PFSK-1 (cell line): ENCODE results near the gene CCDC77.

Source experiments
- FOXP2 ChIP-seq: optimal IDR thresholded peaks from 2 replicates; pipeline ENCODE3; 2011; ENCODE audit warnings: borderline replicate concordance, control low read depth, inconsistent platforms; ENCODE audit not compliant: insufficient read depth; ENCODE audit errors: extremely low read length, extremely low read depth
- POLR2AphosphoS5 ChIP-seq: IDR thresholded peaks from 2 replicates; pipeline ENCODE4 v1.6.1; 2012; ENCODE audit warnings: low read depth, mild to moderate bottlenecking, control low read depth, low read length, moderate library complexity
- SIN3A ChIP-seq: IDR thresholded peaks from 2 replicates; pipeline ENCODE4 v1.6.1; 2012; ENCODE audit warnings: mild to moderate bottlenecking, low read length, moderate library complexity, borderline replicate concordance; ENCODE audit not compliant: insufficient read depth
- TAF1 ChIP-seq: IDR thresholded peaks from 2 replicates; pipeline ENCODE4 v1.6.1; 2012; ENCODE audit warnings: low read length, control low read depth, borderline replicate concordance; ENCODE audit not compliant: insufficient read depth
- TF ChIP-seq, protein P1 (sequence below), 2 experiments: IDR thresholded peaks; 2 replicates each; pipeline versions ENCODE4 v1.6.1 to v1.8.0; 2011 to 2012; ENCODE audit warnings: low read depth in 2 of 2, low read length in 2 of 2, control low read depth in 1 of 2, inconsistent platforms in 1 of 2, mild to moderate bottlenecking in 1 of 2, moderate library complexity in 1 of 2; ENCODE audit not compliant: insufficient read depth in 1 of 2

Gene CCDC77

GRCh38 chr12:459430-460258 lies 58.2 kb downstream of the CCDC77 start, which contains the start of gene B4GALNT3:
Gene B4GALNT3, plus strand, starts transcription at chr12:459939. Its CDS starts 438 bp downstream, at chr12:460377.
- TF ChIP-seq TAF1 (no peak), POLR2AphosphoS5 (no peak), SIN3A (no peak), FOXP2 (no peak)
- TF ChIP-seq, protein P1, sequence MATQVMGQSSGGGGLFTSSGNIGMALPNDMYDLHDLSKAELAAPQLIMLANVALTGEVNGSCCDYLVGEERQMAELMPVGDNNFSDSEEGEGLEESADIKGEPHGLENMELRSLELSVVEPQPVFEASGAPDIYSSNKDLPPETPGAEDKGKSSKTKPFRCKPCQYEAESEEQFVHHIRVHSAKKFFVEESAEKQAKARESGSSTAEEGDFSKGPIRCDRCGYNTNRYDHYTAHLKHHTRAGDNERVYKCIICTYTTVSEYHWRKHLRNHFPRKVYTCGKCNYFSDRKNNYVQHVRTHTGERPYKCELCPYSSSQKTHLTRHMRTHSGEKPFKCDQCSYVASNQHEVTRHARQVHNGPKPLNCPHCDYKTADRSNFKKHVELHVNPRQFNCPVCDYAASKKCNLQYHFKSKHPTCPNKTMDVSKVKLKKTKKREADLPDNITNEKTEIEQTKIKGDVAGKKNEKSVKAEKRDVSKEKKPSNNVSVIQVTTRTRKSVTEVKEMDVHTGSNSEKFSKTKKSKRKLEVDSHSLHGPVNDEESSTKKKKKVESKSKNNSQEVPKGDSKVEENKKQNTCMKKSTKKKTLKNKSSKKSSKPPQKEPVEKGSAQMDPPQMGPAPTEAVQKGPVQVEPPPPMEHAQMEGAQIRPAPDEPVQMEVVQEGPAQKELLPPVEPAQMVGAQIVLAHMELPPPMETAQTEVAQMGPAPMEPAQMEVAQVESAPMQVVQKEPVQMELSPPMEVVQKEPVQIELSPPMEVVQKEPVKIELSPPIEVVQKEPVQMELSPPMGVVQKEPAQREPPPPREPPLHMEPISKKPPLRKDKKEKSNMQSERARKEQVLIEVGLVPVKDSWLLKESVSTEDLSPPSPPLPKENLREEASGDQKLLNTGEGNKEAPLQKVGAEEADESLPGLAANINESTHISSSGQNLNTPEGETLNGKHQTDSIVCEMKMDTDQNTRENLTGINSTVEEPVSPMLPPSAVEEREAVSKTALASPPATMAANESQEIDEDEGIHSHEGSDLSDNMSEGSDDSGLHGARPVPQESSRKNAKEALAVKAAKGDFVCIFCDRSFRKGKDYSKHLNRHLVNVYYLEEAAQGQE (IDR thresholded peaks at IDR 0.05; ENCODE audit: insufficient read depth in 1 of 2, low read depth in 2 of 2, low read length in 2 of 2): no peak

- TF ChIP-seq SIN3A (no peak), TAF1 (no peak), FOXP2 (no peak), POLR2AphosphoS5 (no peak)
- TF ChIP-seq, protein P1 (IDR thresholded peaks at IDR 0.05; ENCODE audit: insufficient read depth in 1 of 2, low read depth in 2 of 2, low read length in 2 of 2): no peak
Observed at GRCh38 chr12:460261-461230, 59.1 kb downstream of the CCDC77 start.

- TF ChIP-seq POLR2AphosphoS5: no peak
- no peak for TF ChIP-seq FOXP2
- TF ChIP-seq SIN3A: no peak
- TF ChIP-seq, protein P1 (IDR thresholded peaks at IDR 0.05; ENCODE audit: insufficient read depth in 1 of 2, low read depth in 2 of 2, low read length in 2 of 2): no peak
- TF ChIP-seq TAF1: no peak
Observed at GRCh38 chr12:461425-461824, 60.0 kb downstream of the CCDC77 start.

GRCh38 chr12:462936-463705 lies 61.7 kb downstream of the CCDC77 start:
- TF ChIP-seq SIN3A: no peak
- no peak for TF ChIP-seq FOXP2
- TF ChIP-seq POLR2AphosphoS5: no peak

DNA sequence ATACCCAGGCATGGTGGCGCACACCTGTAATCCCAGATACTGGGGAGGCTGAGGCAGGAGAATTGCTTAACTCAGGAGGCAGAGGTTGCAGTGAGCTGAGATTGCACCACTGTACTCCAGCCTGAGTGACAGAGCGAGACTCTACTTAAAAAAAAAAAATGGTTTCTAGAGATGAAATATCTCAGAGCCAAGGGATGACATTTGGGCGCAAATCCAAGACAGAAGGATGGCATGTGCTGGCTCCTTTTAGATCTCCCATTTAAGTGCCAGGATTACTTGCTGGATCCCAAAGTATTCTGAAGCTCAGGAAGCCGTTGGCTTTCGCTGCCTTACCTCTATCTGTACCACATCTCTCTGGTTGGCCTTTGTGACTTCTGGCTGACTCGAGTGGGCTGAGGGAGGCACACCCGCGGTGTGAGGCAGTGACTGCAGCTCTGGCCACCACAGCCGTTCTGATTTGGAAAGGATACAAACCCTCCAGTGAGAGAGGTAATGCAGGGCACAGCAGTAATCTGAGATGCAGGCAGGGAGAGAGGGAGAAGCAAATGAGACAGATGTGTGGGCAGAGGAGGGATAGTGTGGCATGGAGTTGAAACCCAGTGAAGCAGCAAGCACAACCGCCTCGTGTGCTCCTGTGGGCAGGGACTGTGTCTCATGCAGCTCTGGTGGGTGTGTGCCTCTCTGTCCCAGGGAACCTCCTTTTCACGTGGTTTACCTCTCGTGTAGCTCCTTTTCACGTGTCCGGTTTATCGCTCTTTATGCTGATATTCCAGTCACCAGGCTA lies 63.2 kb downstream of the CCDC77 start:
- TF ChIP-seq, protein P1 (IDR thresholded peaks at IDR 0.05; ENCODE audit: insufficient read depth in 1 of 2, low read depth in 2 of 2, low read length in 2 of 2): no peak
- no peak for TF ChIP-seq POLR2AphosphoS5
